Stimulated activated CD8-positive, alpha-beta memory T cell treated with anti-CD3 and anti-CD28 coated beads, Interleukin-12 subunit alpha, Interleukin-12 subunit beta, amount 100 ng/mL, for 24 hours (primary cell): Measurements from ENCODE around the gene ARMC5.
"Not testable (repeated sequence)": the region's sequence is repeated elsewhere in the genome, so short reads cannot be mapped to it uniquely, and the experiment has no call there.

ENCODE experiments used
- DNase-seq: peaks from one replicate; pipeline ENCODE4 v3.0.0-alpha.2; 2020; ENCODE audit errors: extremely low read depth

Gene ARMC5, protein sequence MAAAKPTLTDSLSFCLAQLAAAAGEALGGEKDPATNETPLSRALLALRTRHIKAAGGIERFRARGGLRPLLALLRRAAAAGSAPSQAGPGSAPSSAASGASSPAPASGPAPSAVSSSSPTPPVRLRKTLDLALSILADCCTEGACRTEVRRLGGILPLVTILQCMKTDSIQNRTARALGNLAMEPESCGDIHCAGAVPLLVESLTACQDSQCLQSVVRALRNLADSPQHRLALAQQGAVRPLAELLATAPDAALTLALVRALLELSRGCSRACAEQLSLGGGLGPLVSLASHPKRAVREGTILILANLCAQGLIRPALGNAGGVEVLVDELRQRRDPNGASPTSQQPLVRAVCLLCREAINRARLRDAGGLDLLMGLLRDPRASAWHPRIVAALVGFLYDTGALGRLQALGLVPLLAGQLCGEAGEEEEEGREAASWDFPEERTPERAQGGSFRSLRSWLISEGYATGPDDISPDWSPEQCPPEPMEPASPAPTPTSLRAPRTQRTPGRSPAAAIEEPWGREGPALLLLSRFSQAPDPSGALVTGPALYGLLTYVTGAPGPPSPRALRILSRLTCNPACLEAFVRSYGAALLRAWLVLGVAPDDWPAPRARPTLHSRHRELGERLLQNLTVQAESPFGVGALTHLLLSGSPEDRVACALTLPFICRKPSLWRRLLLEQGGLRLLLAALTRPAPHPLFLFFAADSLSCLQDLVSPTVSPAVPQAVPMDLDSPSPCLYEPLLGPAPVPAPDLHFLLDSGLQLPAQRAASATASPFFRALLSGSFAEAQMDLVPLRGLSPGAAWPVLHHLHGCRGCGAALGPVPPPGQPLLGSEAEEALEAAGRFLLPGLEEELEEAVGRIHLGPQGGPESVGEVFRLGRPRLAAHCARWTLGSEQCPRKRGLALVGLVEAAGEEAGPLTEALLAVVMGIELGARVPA

DNA sequence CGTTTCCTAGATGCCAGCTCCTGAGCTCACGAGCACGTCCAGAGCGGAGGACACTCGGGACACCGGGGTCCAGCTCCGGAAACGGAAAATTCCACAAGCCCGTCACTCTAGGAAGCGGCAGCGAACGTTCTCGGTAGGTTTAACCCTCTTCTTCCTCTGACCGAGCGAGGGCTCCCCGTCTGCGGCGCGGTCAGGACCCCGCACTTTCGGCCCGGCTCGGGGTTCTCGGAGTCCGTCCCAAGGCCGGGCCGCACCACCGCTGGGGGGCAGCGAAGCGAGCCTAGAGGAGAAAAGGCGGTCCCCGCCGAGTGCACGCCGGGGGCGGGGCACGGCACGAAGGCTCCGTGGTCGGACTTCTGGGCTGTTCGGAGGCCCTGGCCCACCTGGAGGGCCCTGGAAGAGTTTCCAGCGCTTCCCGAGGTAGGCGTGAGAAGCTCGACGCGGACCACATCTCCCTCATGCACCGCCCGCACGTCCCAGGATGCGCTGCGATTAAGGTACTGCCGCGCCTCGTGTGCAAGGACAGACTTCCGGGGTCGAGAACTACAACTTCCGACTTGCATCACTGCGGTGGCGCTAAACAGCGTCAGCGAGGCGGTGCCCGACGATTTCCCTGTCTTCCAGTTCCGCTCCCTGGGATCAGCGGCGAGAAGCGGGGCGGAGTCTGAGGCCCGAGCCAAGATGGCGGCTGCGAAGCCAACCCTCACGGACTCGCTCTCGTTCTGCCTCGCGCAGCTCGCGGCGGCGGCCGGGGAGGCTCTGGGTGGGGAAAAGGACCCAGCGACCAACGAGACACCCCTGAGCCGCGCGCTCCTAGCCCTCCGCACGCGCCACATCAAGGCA is at the start of gene ARMC5:
Gene ARMC5, plus strand, starts transcription at position 658 of the 843 bp plus-strand sequence. Its CDS starts 24 bp downstream, at position 682.
- peak; percentile 93 for DNase-seq

GRCh38 chr16:31410082-31410481 is 49.2 kb upstream of the ARMC5 start:
- no peak for DNase-seq

DNA sequence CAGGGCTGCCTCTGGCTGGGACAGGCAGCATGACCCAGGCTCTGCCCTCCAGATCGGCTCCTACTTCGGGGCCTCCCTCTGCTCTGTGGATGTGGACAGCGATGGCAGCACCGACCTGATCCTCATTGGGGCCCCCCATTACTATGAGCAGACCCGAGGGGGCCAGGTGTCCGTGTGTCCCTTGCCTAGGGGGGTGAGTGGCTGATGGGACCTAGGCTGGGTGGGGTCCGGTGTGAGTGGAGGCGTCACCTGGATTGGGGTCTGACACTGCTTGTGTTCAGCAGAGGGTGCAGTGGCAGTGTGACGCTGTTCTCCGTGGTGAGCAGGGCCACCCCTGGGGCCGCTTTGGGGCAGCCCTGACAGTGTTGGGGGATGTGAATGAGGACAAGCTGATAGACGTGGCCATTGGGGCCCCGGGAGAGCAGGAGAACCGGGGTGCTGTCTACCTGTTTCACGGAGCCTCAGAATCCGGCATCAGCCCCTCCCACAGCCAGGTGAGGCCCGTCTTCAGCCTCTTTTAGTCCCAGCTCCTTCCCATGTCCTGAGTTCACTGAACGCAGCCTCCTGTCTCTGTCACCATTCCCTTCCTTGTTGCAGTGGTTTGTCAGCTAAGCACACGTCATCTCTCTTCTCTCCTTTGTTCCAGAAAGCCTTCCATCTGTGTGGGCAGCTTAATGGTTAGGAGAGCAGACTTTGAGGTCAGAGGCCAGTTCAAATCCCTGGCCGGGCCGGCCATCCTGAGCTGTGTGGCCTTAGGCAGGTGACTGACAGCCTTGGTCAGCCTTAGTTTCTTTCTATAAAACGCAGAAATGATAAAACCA is 48.1 kb upstream of the ARMC5 start:
- no peak for DNase-seq

DNA sequence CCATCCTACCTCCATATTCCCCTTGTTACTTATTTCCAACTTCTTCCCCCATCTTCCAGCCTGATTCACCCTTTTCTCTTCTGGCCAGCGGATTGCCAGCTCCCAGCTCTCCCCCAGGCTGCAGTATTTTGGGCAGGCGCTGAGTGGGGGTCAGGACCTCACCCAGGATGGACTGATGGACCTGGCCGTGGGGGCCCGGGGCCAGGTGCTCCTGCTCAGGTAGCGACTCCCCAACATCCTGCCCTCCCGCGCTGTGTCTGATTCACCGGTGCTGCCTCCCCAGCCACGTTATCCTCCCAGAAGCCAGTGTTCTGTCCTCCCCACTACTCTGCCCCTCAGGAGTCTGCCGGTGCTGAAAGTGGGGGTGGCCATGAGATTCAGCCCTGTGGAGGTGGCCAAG is 46.6 kb upstream of the ARMC5 start:
- no peak for DNase-seq

DNA sequence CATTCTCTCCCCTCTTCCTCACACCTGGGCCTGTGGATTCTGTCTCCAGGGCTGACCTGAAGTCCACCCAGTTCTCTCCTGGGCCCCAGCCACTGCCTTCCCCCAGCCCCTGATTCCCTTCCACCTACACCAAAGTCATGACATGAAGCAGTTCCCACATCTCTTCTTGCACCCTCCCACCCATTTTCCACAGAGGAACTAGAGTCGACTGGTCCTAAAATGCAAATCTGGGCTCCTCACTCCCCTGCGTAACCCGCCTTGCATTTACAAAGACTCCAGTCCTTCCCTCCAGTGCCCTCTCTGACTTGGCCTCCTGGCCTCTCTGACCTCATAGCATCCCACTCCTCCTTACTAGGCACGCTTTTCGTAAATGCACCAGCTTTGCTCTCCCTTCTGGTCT is 45.9 kb upstream of the ARMC5 start:
- no peak for DNase-seq

- no peak for DNase-seq
Observed at GRCh38 chr16:31413943-31414342, 45.4 kb upstream of the ARMC5 start.

- no peak for DNase-seq
Observed at GRCh38 chr16:31414706-31415105, 44.6 kb upstream of the ARMC5 start.

GRCh38 chr16:31416371-31416770 is 42.9 kb upstream of the ARMC5 start:
- DNase-seq: no peak

- DNase-seq: not testable (repeated sequence)
Observed at GRCh38 chr16:31417036-31417435, 42.3 kb upstream of the ARMC5 start.

GRCh38 chr16:31417916-31418315 is 41.4 kb upstream of the ARMC5 start:
- no peak for DNase-seq

DNA sequence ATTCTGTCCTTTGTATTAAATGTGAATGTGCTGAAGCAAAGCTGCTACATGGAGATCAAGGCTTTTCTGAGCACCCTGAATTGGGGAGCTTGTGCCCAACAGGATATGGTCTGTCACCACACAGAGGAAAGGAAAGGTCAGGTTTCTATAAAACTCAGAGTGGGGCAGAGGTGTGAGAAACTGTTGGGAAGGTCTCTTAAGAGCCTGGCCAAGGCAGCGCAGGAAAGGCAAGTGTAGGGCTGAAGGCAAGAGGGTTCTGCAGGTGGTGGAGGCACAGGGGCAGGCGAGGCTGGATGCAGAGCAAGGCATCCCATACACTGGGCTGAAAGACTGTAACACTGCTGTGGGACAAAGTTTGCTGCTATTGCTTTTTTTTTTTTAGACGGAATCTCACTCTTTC is 39.3 kb upstream of the ARMC5 start:
- DNase-seq: no peak

DNA sequence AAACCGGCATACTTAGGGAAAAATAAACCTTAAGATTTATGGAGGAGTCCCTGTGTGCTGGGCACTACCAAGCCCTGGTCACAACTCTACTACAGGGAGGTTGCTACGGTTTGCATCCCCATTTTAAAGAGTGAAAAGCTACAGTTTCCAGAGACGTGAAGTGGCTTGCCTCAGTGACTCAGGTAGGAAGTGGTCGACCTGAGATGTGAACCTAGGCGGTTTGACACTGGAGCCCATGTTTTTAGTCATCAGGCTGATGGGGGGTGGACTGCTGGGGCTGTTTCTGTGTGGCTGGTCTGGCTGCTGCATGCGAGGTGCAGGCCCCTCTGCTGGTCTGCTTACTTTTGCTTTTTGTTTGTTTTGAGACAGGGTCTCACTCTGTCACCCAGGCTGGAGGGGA is 37.7 kb upstream of the ARMC5 start:
- peak; percentile 24 for DNase-seq

DNA sequence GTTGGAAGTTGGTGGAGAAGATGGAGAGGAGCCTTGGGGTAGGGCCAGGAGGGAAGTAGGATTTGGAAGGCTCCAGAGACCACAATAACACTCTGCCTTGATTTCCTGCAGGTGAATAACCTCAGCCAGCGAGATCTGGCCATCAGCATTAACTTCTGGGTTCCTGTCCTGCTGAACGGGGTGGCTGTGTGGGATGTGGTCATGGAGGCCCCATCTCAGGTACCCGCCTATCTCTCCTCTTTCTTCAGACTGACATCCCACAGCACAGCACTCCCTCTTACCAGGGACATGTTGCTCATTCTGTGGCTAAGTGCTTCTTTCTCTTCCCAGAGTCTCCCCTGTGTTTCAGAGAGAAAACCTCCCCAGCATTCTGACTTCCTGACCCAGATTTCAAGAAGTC is 36.1 kb upstream of the ARMC5 start:
- no peak for DNase-seq

GRCh38 chr16:31423801-31424200 is 35.5 kb upstream of the ARMC5 start:
- DNase-seq: no peak

- DNase-seq: peak; percentile 34
Observed at GRCh38 chr16:31427441-31428278, 31.6 kb upstream of the ARMC5 start.

- no peak for DNase-seq
Observed at GRCh38 chr16:31428279-31428597, 31.1 kb upstream of the ARMC5 start, which contains the start of gene COX6A2. COX6A2 (minus strand) TSS chr16:31428360; CDS start chr16:31428325, 35 bp downstream.

DNA sequence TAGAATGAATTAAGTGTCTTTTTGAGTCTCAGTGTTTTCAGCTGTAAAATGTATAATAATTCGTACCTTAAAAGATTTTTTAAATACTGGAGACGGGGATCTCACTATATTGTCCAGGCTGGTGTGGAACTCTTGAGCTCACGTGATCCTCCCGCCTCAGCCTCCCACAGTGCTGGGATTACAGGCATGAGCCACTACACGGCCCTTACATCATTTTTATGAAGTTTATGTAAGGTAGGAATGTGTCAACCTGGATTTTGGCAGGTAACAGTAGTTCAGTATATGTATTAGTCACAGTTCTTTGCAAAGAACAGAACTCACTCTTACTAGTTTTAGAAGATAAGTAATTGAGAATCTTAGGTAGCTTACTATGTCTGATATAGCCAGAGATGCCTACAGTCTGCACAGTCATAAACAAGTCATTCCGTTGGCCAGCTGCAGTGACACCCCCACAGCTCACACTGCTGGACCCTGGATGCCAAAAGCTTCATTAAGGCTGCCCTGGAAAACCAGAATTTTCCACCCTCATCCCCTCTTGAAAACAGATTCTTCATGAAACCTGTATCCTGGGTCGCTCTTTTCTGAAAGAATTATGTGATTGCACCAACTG is 30.6 kb upstream of the ARMC5 start:
- DNase-seq: no peak

- DNase-seq: no peak
Observed at GRCh38 chr16:31429314-31429713, 30.0 kb upstream of the ARMC5 start.

DNA sequence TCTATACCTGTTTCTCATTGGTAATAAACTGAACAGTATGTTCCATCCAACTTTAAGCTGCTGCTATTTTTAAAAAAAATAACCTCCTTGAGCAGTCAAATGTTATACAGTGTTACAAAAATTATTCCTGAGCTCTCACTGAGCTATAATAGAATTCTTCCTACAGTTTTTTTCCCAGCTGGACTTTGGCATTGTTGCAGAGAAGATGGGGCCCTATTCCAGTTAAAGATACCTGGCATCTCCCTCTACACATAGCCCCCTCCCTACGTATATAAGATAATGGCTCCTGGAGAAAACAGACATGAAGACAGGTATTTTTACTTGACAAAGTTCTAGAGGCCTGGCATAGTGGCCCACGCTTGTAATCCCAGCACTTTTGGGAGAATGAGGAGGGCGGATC is 29.5 kb upstream of the ARMC5 start:
- no peak for DNase-seq
